GM19099 (cell line): ENCODE results near the gene SFXN3.

Experiments used
- POLR2A ChIP-seq: IDR thresholded peaks from 3 replicates; pipeline ENCODE4 v1.6.1; 2011; ENCODE audit warnings: low read depth; ENCODE audit not compliant: insufficient read length; ENCODE audit errors: extremely low read depth

The SFXN3 gene

GRCh38 chr10:101018600-101019439 is 12.2 kb upstream of the SFXN3 start:
- TF ChIP-seq POLR2A = no peak

GRCh38 chr10:101019440-101019703 is 11.7 kb upstream of the SFXN3 start:
- no peak for TF ChIP-seq POLR2A

DNA sequence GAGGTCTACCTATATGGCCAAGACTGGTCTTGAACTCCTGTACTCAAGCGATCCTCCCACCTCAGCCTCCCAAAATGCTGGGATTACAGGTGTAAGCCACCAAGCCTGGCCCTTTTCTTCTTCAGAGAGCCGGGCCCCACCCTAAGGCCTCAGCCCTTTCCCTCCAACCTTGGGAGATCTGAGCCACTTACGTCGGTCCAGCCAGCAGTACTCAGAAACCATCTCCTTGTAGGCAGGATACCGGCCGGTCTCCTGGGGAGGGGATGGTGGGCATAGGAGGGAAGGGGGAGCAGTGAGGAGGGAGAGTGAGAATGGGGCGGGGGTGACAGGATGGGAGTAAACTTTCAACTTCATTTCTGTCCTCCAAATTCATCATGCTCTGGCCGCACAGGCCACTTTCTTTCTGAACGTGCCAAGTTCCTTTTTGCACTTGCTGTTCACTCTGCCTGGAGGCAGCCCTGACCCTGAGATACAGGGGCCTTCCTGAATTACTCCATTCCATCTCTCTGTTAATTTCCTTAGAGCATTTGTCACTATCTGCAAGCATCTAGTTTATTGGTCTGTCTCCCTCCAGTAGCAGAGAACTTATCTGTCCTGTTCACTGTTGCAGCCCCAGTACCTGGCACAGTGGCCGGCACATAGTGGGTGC is 10.5 kb upstream of the SFXN3 start:
- no peak for TF ChIP-seq POLR2A

GRCh38 chr10:101021239-101021638 is 9.8 kb upstream of the SFXN3 start:
- no peak for TF ChIP-seq POLR2A

DNA sequence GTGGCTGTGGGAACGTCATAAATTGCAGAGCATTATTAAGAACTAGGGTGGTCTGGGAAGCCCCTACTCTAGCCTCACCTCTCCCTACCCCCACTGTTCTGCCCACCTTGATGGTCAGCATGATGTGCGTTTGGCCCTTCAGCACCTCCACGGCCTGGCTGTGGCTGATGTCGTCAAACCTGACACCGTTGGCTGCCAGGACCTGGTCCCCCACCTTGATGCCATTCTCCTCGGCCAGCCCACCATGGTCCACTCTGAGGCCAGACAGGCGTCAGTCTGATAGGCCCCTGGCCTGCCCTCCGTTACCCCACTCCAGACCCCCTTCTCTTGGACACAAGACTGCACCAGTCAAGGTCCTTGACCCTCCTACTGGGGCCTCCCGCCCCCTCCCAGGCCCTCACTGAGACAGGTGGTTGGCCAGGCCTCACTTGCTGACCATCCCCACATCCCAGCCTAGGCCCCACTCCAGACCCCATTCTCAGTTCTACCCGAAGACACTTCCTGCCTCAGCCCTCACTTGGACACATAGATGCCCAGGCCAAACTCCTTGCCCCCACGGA is 9.3 kb upstream of the SFXN3 start:
- TF ChIP-seq POLR2A = no peak

- no peak for TF ChIP-seq POLR2A
These were observed 7.9 kb upstream of the SFXN3 start for GRCh38 chr10:101022967-101023705.

GRCh38 chr10:101027106-101027720 is 3.8 kb upstream of the SFXN3 start:
- TF ChIP-seq POLR2A = no peak

DNA sequence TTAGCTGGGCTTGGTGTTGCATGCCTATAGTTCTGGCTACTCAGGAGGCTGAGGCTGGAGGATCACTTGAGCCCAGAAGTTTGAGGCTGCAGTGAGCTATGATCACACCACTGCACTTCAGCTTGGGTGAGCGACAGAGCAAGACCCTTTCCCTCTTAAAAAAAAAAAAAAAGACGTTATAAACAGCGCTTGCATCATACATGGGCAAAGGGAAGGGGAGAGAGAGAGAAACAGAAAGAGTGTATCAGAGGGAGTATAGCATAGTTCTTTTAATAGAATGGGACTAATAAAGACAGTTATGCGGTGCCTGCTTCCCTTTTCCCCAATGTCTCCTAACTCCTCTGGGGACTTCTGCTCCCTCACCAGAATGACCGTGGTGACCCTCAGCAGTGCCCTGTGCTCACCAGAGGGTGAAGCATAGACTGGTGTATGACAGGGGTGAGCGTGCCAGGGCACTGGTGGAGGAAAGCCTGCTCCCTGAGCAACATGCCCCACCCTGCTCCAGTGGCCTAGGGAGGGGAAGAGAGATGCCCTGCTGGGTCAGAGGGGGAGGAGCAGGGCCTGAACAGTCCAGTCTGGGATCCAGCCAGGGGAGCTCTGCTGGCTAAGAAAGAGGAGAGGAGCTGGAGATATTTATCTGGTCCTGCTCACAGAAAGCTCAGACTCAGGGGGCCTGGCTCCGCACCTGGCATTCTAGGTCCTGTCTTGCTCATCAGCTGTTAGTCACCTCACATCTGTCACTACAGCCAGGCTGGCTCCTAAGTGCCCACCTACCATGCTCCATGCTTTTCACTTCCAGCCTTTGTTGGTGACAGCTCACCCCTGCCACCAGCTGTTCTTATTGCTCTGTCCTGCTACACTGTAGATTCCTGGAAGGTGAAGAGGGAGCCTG is 2.3 kb upstream of the SFXN3 start:
- TF ChIP-seq POLR2A = no peak

- TF ChIP-seq POLR2A = no peak
These were observed 1.3 kb upstream of the SFXN3 start for GRCh38 chr10:101029520-101030295.

DNA sequence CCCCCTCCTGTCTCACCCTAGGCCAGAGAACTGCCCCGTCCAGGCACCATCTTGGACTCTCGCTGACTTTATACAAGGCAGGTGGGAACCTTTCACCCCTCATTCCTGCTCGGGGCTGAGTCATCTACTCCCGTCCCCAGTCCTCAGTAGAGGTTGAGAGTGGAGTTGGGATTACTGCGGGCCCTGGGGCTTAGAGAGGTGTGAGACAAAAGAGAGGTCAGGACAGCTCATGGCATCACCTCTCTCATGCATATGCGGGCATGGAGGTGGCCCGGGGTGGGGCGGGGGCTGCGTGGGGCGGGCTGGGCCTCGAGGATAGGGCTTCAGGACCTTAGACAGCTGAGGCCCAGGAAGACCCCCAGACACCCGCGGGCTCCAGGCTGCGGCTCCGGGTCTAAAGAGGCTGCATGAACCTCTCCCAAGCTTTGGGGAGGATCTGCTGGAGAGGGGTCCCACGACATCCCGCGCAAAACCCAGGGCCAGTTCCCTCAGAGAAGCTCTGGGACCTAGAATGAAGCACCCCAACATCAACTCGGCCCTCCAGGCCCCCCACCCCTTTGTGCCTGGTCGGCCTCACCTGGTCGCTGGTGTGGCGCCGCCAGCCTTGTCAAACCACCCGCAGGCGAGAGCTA is 422 bp upstream of the SFXN3 start:
- TF ChIP-seq POLR2A = no peak

DNA sequence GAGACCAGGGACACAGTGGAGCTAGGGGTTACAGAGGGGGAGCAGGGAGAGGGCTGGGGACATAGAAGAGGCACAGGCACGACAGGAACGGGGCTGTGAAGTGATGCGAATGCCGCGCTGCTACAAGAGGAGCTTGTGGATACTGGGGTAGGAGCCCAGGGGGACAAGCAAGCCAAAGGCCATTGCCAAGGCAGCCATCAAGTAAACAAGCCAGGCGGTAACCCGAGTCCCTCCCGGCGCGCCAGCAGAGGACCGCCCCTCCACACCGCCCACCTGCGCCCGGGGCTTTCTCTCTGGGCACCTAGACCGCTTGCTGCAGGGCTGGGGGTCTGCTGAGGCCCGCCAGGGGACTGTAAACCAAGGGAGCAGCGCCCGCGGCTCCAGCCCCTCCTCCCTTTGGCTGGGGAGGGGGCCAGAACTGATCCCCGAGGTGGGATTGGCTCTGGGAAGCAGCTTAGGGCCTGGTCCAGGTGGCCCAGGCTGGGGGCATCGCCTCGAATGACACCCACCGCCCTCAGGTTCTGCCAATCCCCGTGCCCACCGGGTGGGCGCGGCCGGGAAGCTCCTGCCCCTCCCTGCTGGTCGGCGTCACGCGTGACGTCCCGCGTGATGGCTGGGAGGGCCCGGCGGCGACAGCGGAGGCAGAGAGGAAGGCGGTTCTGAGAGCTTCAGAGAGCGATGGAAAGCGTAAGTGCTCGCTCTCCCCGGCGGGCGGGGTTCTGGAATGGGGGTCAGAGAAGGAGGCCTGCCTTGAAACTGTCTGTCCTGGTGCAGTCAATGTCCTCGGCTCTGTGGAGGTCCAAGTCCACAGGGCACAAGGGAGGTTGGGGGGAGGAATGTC is 982 bp downstream of the SFXN3 start:
- no peak for TF ChIP-seq POLR2A

DNA sequence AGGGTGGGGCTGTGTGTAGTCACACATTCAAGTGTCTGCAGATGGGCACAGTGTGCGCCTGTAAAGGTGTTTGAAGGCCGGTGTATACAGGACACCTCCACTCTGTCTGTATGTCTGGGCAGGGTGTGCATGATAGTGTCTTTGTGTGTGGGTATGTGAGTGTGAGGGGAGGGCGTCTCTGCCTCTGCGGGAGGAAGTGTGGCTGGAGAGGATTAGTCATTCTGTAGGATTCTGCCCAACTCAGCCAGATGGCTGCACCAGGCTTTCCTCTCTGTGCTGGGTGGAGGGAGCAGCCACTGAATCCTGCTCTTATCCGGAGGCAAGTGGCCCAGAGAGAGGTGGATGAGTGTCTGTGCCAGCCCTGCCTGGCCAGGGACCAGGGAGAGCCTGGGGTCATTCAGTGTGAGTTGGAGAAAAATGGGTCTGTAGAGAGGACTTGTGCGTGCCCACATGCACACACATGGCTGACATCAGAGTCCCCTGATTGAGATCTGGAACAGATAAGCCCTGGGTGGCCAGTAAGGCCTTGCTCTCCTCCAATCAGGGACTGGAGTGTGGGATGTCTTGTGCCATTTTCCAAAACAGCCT is 1.7 kb downstream of the SFXN3 start:
- no peak for TF ChIP-seq POLR2A
